GM18870 (cell line): ENCODE data around the gene CYB5R2.

Source experiments
- ATAC-seq: cut with Tn5 transposase; IDR thresholded peaks from one replicate; pipeline ENCODE4 v1.9.1; 2021; ENCODE audit warnings: moderate library complexity; ENCODE audit not compliant: unreplicated experiment

The CYB5R2 gene

GRCh38 chr11:7638710-7639642 lies 34.3 kb downstream of the CYB5R2 start:
- no peak for ATAC-seq

GRCh38 chr11:7637447-7638157 lies 35.7 kb downstream of the CYB5R2 start:
- ATAC-seq: no peak

- no peak for ATAC-seq
Observed at GRCh38 chr11:7636350-7636749, 37.0 kb downstream of the CYB5R2 start.

GRCh38 chr11:7635708-7636107 lies 37.6 kb downstream of the CYB5R2 start:
- no peak for ATAC-seq

- no peak for ATAC-seq
Observed at GRCh38 chr11:7635137-7635536, 38.2 kb downstream of the CYB5R2 start.

GRCh38 chr11:7632211-7632610 lies 41.1 kb downstream of the CYB5R2 start:
- ATAC-seq: no peak

- no peak for ATAC-seq
Observed at GRCh38 chr11:7630002-7630401, 43.3 kb downstream of the CYB5R2 start.

GRCh38 chr11:7628660-7629059 lies 44.6 kb downstream of the CYB5R2 start:
- ATAC-seq: no peak

GRCh38 chr11:7622721-7623120 lies 50.6 kb downstream of the CYB5R2 start:
- ATAC-seq: no peak

GRCh38 chr11:7621554-7621953 lies 51.7 kb downstream of the CYB5R2 start:
- no peak for ATAC-seq

GRCh38 chr11:7621090-7621489 lies 52.2 kb downstream of the CYB5R2 start:
- ATAC-seq: no peak

- no peak for ATAC-seq
Observed at GRCh38 chr11:7619322-7619721, 54.0 kb downstream of the CYB5R2 start.

GRCh38 chr11:7617032-7617431 lies 56.3 kb downstream of the CYB5R2 start:
- no peak for ATAC-seq
